Neural cell (in vitro differentiated cells): ENCODE measurements around the gene FAM43B. TPM values are rescaled to one million over a fixed set of nuclear protein-coding genes. Genes with fewer than 3 reads are reported as not detected.

Experiments
- H2AFZ ChIP-seq: fragments of 200-600, 300-800 bp; sonication (generic), shearing (Covaris generic); 2 replicates; pipeline ENCODE4 v1.6.0; 2014; ENCODE audit warnings: low read depth, mild to moderate bottlenecking, antibody characterized with exemption, low read length, moderate library complexity
- H3F3A ChIP-seq: fragments of 200-600 bp; shearing (Covaris generic); 2 replicates; pipeline ENCODE4 v1.6.1; 2016; ENCODE audit warnings: mild to moderate bottlenecking, moderate library complexity, mixed read lengths, antibody characterized with exemption, low read length; ENCODE audit not compliant: insufficient read depth, poor library complexity, severe bottlenecking
- H3K27ac ChIP-seq: fragments of 200-600, 300-800 bp; sonication (generic), shearing (Covaris generic); 2 replicates; pipeline ENCODE4 v1.5.1; 2014; ENCODE audit warnings: mild to moderate bottlenecking, low read length, moderate library complexity
- H3K27me3 ChIP-seq: fragments of 300-800, 200-600 bp; sonication (generic), shearing (Covaris generic); 2 replicates; pipeline ENCODE4 v1.6.0; 2014; ENCODE audit warnings: mild to moderate bottlenecking, low read depth, low read length, moderate library complexity; ENCODE audit not compliant: insufficient read depth
- H3K36me3 ChIP-seq: fragments of 300-800, 200-600 bp; sonication (generic), shearing (Covaris generic); 2 replicates; pipeline ENCODE4 v1.5.1; 2014; ENCODE audit warnings: mild to moderate bottlenecking, antibody characterized with exemption, low read length, moderate library complexity; ENCODE audit not compliant: insufficient read depth
- H3K4me2 ChIP-seq: fragments of 300-800, 200-600 bp; sonication (generic), shearing (Covaris generic); 2 replicates; pipeline ENCODE4 v1.6.0; 2014; ENCODE audit warnings: mild to moderate bottlenecking, low read length
- H3K4me3 ChIP-seq: fragments of 300-800, 200-600 bp; sonication (generic), shearing (Covaris generic); 2 replicates; pipeline ENCODE4 v1.5.1; 2014; ENCODE audit warnings: mild to moderate bottlenecking, low read length, moderate library complexity
- H3K79me2 ChIP-seq: fragments of 200-600 bp; shearing (Covaris generic); replicated peaks from 2 replicates; pipeline ENCODE4 v1.6.0; 2014; ENCODE audit warnings: mild to moderate bottlenecking, low read length, moderate library complexity; ENCODE audit not compliant: insufficient read depth
- H3K9ac ChIP-seq: fragments of 300-800, 200-600 bp; sonication (generic), shearing (Covaris generic); 2 replicates; pipeline ENCODE4 v1.6.1; 2016; ENCODE audit warnings: mild to moderate bottlenecking, low read length, mixed read lengths
- H3K9me2 ChIP-seq: fragments of 200-600 bp; shearing (Covaris generic); 2 replicates; pipeline ENCODE4 v1.6.1; 2016; ENCODE audit warnings: mild to moderate bottlenecking, low read length, mixed read lengths; ENCODE audit not compliant: insufficient read depth
- H3K9me3 ChIP-seq: fragments of 200-600, 300-800 bp; sonication (generic), shearing (Covaris generic); 2 replicates; pipeline ENCODE4 v1.6.1; 2016; ENCODE audit warnings: mild to moderate bottlenecking, mixed run types, low read length, moderate library complexity, mixed read lengths
- H4K20me1 ChIP-seq: fragments of 200-600 bp; shearing (Covaris generic); 2 replicates; pipeline ENCODE4 v1.6.1; 2016; ENCODE audit warnings: mild to moderate bottlenecking, mixed run types; ENCODE audit not compliant: insufficient read depth
- EP300 ChIP-seq: fragments of 450-650 bp; conservative IDR thresholded peaks from 2 replicates; pipeline ENCODE4 v1.6.1; 2014; ENCODE audit warnings: antibody characterized with exemption, mild to moderate bottlenecking, moderate library complexity; ENCODE audit not compliant: poor library complexity, severe bottlenecking
- EZH2 ChIP-seq: fragments of 200-600, 300-800 bp; shearing (Covaris generic), sonication (generic); IDR thresholded peaks from 2 replicates; pipeline ENCODE4 v1.6.1; 2014; ENCODE audit warnings: antibody characterized with exemption, low read length, borderline replicate concordance, mild to moderate bottlenecking; ENCODE audit not compliant: insufficient read depth, poor library complexity, severe bottlenecking
- MXI1 ChIP-seq: fragments of 450-650 bp; conservative IDR thresholded peaks from 2 replicates; pipeline ENCODE4 v1.6.1; 2014; ENCODE audit warnings: antibody characterized with exemption, mild to moderate bottlenecking; ENCODE audit not compliant: poor library complexity, severe bottlenecking
- POLR2AphosphoS5 ChIP-seq: IDR thresholded peaks from 2 replicates; pipeline ENCODE4 v1.6.1; 2012
- RAD21 ChIP-seq: fragments of 450-650 bp; conservative IDR thresholded peaks from 2 replicates; pipeline ENCODE4 v1.6.1; 2014; ENCODE audit warnings: antibody characterized with exemption, mild to moderate bottlenecking, moderate library complexity
- SMC3 ChIP-seq: fragments of 450-650 bp; conservative IDR thresholded peaks from 2 replicates; pipeline ENCODE4 v1.6.1; 2014; ENCODE audit warnings: antibody characterized with exemption, mild to moderate bottlenecking, moderate library complexity; ENCODE audit not compliant: poor library complexity
- TAF1 ChIP-seq: IDR thresholded peaks from 2 replicates; pipeline ENCODE4 v1.6.1; 2012; ENCODE audit warnings: low read depth
- polyA plus RNA-seq: library from polyadenylated mRNA; depleted of rRNA; stranded (reverse); fragments of >200 nt; gene quantifications from 2 replicates; pipeline ENCODE4 v1.2.3, GENCODE V29; 2014
- TF ChIP-seq, protein P1 (sequence below): fragments of 450-650 bp; IDR thresholded peaks from 2 replicates; pipeline ENCODE4 v1.5.1; 2014; ENCODE audit warnings: antibody characterized with exemption, mild to moderate bottlenecking, moderate library complexity; ENCODE audit not compliant: poor library complexity, severe bottlenecking
- TF ChIP-seq, protein P2 (sequence below): IDR thresholded peaks from 2 replicates; pipeline ENCODE4 v1.6.1; 2012; ENCODE audit warnings: borderline replicate concordance

Gene FAM43B
- polyA plus RNA-seq, 1 donor from 2014 or later, result 1.3 TPM

DNA sequence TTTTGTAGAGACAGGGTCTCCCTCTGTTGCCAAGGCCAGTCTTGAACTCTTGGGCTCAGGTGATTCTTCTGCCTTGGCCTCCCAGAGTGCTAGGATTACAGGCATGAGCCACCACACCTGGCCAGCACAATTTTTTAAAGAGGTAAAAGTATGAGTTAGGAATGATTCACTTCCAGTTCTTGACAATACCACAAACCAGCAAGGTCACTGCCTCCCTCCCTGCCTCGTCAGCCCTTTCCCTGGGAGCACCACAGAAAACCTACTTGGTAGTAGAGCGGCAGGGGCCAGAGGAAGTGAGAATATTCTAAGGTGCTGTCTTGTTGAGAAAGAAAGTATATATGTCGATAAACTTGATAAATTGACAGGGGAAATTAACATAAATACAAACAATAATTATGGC is 25.7 kb downstream of the FAM43B start:
- Histone ChIP-seq H3K79me2 (no peaks in the 10 kb centered on the region), H3K4me2 (no peak overlapping the region), H3K36me3 (no peaks in the 10 kb centered on the region), H4K20me1 (no peaks in the 10 kb centered on the region), H3K27ac (no peak overlapping the region), H3K9me2 (no peaks in the 10 kb centered on the region), H3K9ac (no peak overlapping the region), H3F3A (no peaks in the 10 kb centered on the region), H3K9me3 (no peaks in the 10 kb centered on the region), H3K27me3 (peaks cover 4% of the 10 kb centered on the region), H3K4me3 (no peak overlapping the region), H2AFZ (no peak overlapping the region)
- TF ChIP-seq SMC3 (no peak), RAD21 (no peak), EZH2 (no peak), MXI1 (no peak)
- TF ChIP-seq, protein P1, sequence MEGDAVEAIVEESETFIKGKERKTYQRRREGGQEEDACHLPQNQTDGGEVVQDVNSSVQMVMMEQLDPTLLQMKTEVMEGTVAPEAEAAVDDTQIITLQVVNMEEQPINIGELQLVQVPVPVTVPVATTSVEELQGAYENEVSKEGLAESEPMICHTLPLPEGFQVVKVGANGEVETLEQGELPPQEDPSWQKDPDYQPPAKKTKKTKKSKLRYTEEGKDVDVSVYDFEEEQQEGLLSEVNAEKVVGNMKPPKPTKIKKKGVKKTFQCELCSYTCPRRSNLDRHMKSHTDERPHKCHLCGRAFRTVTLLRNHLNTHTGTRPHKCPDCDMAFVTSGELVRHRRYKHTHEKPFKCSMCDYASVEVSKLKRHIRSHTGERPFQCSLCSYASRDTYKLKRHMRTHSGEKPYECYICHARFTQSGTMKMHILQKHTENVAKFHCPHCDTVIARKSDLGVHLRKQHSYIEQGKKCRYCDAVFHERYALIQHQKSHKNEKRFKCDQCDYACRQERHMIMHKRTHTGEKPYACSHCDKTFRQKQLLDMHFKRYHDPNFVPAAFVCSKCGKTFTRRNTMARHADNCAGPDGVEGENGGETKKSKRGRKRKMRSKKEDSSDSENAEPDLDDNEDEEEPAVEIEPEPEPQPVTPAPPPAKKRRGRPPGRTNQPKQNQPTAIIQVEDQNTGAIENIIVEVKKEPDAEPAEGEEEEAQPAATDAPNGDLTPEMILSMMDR, result no peak
- TF ChIP-seq, protein P2, sequence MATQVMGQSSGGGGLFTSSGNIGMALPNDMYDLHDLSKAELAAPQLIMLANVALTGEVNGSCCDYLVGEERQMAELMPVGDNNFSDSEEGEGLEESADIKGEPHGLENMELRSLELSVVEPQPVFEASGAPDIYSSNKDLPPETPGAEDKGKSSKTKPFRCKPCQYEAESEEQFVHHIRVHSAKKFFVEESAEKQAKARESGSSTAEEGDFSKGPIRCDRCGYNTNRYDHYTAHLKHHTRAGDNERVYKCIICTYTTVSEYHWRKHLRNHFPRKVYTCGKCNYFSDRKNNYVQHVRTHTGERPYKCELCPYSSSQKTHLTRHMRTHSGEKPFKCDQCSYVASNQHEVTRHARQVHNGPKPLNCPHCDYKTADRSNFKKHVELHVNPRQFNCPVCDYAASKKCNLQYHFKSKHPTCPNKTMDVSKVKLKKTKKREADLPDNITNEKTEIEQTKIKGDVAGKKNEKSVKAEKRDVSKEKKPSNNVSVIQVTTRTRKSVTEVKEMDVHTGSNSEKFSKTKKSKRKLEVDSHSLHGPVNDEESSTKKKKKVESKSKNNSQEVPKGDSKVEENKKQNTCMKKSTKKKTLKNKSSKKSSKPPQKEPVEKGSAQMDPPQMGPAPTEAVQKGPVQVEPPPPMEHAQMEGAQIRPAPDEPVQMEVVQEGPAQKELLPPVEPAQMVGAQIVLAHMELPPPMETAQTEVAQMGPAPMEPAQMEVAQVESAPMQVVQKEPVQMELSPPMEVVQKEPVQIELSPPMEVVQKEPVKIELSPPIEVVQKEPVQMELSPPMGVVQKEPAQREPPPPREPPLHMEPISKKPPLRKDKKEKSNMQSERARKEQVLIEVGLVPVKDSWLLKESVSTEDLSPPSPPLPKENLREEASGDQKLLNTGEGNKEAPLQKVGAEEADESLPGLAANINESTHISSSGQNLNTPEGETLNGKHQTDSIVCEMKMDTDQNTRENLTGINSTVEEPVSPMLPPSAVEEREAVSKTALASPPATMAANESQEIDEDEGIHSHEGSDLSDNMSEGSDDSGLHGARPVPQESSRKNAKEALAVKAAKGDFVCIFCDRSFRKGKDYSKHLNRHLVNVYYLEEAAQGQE, result no peak

DNA sequence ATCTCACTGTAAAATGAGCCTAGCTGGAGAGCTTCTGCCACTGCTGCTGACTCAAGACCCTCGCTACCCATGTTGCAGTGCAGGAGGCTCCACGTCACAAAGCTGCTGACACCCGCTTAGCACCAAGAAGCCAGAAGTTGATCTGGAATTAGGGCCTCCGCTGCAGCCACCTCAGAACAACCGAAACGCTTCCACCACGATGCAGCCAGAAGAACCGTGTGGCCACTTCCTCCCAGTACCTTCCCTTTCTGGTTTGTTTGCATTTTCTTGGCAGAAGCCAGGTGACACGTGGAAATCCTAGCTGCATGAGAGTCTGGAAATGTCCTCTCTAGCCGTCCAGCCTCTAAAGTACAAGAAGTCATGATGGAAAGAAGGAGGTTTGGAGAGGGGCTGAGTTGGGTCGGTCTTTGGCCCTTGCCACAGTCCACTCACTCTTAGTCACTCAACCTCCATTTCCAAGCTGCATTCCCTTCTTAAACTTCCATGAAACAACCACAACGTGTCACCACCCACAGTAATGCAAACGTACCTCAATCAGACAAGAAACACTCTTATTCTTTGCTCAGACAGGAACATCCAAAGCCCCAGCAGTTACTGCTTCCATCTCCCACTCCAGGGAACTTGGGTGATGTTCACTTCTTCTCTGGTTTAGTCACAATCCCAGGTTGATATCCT is 26.5 kb downstream of the FAM43B start:
- TF ChIP-seq EZH2 (no peak), POLR2AphosphoS5 (no peak), EP300 (no peak), SMC3 (no peak), TAF1 (no peak), MXI1 (no peak)
- TF ChIP-seq, protein P2, result no peak
- TF ChIP-seq, protein P1, result no peak
- Histone ChIP-seq H3K4me3 (no peak overlapping the region), H3K9me2 (no peaks in the 10 kb centered on the region), H3K36me3 (no peaks in the 10 kb centered on the region), H3K4me2 (no peak overlapping the region), H3K27ac (no peak overlapping the region), H3K79me2 (no peaks in the 10 kb centered on the region), H4K20me1 (no peaks in the 10 kb centered on the region), H3K27me3 (peaks cover under 1% of the 10 kb centered on the region), H3F3A (no peaks in the 10 kb centered on the region), H3K9me3 (no peaks in the 10 kb centered on the region), H3K9ac (no peak overlapping the region), H2AFZ (no peak overlapping the region)
